ENCODE data around the gene ERN1.

DNA sequence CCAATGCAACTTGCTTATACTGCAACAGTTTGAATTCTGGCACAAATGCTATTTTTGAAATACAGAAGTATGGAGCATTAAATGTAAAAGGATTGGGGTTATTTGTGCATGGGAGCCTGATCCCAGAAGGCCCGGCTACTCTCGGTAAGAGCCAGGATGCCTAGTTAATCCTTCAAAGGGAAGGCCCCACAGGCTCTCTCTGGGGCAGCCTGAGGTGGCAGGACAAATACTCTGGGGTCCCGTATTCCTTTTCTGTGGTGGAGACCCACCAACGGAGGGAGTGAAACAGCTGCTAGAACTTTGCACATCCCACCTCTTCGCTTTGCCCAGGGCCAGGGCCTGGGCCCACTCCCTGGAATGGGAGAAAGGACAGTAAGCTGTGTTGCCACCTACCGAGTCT, 30.4 kb downstream of the ERN1 start:
- TF ChIP-seq CTCF (IDR thresholded peaks at IDR 0.05; ENCODE audit: low read length) (no peak), EZH2 (optimal IDR thresholded peaks at IDR 0.05; ENCODE audit: low read depth, low read length) (no peak), EZH2phosphoT487 (IDR thresholded peaks at IDR 0.05; ENCODE audit: low read length) (no peak)
